Epidermal melanocyte (primary cell): ENCODE data around the gene CSRNP3.

Experiments used
- DNase-seq: peaks from one replicate; pipeline ENCODE4 v3.0.0; 2011; ENCODE audit warnings: low spot score; ENCODE audit not compliant: insufficient read length

The CSRNP3 gene

DNA sequence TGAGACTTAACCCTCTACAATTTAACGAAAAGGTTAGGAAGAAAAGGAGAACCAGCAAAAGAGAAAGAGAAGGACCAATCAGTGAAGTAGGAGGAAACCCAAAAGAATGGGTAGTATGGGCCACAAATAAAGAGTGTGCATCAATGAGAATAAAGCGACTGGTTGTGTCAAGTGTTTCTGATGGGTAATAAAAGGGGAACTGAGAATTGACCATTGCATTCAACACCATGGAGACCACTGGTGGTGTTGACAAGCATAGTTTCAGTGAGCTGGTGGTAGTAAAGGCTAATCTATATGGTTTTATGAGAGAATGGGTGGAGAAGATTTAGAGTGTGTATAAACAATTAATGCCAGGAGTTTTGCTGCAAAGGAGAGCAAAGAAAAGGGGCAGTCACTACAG is 75.4 kb downstream of the CSRNP3 start:
- no peak for DNase-seq

DNA sequence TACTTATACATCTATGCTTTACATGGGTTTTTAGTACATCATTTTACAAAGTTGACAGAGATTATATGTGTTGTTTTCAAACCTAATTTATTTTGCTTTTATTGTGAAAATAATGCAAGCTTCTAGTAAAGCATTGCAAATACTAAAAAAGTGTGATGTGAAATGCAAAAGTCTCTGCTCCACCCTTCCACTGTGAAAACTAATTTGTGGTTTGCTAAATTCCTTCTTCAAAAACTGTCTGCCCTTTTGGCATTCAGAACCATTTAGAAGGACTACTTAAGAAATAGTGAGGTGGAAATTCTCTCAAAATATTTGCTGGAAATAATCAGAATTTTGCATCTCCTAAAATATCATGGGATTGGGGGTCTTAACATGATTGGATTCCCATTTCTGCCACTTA is 78.4 kb downstream of the CSRNP3 start:
- DNase-seq = no peak

DNA sequence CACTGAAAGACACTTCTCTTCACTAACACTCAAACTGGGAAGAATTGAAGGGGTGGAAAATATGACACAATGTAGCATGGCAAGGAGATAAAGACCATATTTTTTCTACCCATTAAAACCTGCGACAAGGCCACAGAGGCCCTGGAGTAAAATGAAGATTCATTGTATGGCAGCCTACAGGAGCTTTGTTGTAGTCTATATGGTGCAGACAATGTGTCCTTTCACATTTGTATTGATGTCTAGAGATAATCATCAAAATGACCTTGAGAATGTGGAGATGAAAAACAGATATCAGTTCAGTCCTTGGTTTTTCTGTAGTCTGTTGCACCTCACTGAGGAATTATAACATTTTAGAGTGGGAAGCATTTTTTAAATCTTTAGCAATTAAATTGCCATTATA is 80.1 kb downstream of the CSRNP3 start:
- no peak for DNase-seq

DNA sequence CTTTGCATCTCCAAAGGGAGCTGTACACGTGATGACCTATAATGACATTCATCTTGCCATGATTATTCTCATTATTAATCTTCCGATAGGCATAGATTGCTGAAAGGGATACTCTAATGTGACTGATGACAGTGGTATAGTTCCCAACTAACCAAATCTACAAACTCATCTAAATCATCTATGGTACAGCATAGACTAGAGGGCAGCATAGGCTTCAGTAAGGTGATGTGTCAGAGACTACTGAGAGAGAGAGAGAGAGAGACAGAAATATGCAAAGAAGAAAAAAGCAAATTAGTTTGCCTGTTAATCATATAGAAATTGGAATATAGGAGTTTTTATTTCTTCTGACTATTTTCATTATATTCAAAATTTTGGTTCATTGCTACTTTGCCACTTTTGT is 89.3 kb downstream of the CSRNP3 start:
- no peak for DNase-seq

DNA sequence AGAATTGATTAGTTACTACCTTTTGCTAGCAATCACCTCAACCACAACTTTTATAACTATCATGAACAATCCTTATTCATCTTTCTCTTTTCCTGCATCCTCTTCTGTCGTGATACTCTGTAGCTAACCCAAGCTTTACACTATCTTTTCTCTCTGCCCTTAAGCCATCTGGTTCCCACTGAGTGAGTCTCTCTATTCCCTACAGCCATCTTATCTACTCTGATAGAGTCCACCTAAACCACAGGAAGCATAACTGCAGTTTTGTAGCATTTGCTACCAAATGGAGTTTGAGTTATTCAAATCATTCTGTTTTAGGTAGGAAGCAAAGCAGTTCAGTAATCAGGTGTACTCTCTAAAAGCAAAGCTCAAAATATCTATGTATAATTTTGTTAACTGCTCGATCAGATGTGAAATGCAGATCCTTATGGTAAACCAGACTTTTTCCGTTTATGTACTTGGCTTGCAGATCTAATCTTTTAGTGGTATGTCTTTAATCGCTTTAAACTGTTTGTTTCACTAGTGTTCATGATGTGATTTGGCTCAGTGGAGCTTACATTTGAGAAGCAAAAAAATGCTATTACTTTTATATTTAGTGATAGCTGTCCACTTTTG is 91.0 kb downstream of the CSRNP3 start:
- no peak for DNase-seq

DNA sequence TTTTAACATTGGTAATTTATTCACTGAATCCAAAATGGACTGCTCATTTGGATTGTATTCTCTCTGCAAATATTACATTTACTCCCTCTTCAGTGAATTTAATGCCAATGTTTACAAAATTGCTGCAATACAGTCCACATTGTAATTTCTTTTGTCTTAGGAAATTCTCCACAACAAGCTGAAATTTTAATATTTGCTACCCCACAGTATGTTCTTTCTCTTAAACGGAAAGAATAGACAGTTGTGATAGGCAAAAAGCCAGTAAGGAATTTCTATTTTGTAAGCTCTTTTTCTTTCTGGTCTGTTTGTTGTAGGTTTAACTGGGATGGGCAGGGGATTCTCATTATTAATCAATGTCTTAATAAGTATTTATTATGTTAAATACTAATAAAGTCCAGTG is 92.0 kb downstream of the CSRNP3 start:
- DNase-seq = no peak

DNA sequence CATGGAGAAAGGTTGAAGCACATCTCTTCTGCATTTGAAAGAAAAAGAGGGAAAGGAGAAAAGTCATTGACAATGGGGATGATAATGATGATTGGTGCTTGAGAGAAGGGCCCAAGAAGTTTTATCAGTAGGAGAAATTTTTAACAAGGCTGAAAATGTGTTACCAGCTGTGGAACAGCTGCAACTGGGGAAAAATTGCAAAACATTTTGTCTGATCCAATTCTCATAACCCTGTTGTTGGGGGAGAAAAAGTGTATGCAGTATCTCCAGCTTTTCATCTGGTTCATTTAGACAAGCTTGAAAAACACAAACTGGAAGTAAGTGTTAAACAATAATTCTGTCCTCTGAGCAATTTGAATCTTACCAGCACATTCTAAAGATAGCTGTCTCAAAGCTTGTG is 92.7 kb downstream of the CSRNP3 start:
- DNase-seq = no peak

DNA sequence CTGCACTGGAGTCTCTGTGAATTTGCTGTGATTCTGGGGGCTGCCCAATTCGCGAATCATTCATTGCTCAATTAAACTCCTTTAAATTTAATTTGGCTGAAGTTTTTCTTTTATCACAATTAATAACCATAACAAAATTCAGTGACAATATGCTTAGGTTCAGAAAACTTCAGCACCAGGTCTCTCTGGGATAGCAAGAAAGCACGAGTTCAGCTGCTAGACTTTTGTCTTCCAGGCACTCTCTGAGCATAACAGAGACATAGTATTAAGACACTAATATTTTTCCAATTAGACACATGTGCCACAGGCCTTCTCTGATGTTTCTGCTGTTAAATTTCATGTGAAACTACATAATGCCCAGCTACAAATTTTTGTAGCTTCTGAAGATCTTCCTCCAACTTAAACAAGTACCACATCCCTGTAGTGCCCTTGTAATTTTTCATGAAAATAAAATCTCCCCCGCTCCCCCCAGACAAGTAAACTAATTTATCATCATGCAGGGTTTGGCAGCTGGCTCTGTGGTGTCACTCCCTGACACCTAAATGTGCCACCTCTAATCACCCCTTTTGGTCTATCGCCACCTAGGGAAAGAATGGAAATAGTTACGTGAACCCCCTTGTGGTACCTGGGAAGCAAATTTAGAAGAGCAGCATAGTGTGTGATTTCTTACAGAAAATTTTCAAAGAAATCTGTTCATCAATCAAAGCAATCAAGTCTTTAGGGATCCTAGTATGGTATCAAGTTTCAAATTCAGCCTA is 94.1 kb downstream of the CSRNP3 start:
- DNase-seq = no peak

DNA sequence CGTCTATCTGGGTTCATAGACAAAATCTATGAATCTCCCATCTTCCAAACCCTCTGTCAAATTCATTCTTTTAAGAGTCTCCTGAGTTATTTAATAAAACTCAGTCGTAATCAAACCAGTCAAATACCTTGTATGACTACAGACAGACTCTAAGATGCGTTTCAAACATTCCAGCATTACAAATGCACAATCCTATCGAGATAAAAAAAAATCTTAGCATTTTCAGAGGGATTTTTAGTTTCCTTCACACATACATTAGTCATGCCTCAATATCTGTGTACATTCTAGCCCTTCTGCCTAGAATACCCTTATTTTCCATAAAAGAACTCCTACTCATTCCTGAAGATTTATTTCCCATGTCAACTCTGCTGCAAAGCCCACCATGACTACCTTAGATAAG is 96.5 kb downstream of the CSRNP3 start:
- no peak for DNase-seq

DNA sequence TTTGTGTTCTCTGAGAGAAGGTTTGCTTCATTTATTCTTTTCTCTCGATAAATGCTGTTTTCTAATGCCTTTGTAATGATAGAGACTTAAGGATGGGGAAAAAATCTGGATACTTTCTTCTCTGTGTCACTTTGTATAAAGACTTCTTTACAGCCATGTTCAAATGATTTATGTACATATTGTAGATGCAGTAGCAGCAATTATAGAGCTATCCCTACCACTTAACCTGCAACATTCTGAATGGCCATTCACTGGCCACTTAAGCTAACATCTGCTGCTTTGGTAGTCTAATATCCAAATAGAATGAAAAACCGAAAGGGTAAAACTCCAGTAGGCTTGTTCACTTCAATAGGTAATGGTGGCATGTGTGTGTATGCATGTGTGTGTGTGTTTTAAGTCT is 97.8 kb downstream of the CSRNP3 start:
- no peak for DNase-seq

DNA sequence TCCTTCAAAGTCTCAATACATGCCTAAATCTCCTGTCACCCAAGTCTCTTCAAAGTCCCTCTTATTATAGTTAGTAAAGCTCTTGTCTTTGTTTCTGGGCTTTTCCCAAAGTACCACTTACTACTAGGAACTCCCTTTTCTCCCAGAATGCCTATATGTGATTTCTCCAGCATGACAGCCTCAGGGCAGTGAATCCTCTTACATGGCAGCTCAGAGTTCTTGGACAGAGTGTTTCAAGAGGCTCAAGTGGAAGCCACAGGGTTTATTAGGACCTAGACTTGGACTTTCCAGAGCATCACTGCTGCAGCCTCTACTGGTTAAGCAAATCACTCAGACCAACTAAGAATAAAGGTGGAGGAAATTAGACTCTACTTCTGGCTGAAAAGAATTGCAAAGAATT is 98.9 kb downstream of the CSRNP3 start:
- no peak for DNase-seq

DNA sequence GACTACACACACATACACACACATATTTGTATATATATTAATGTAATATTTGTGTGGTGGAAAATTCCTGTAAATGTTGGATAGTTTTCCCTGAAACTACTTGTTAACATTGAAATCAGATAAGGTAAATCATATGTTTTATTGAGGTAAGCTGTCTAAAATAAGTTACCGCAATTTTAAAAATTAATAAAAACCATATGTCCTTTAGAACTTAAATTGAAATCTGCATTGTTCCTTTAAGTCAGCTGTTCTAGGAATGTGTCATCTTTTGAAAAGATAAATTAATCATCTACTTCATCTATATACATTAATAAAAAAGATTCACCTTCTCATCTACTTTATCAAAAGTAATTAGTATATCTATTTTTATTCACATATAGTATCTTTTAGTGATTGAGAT is 102.0 kb downstream of the CSRNP3 start:
- DNase-seq = no peak

DNA sequence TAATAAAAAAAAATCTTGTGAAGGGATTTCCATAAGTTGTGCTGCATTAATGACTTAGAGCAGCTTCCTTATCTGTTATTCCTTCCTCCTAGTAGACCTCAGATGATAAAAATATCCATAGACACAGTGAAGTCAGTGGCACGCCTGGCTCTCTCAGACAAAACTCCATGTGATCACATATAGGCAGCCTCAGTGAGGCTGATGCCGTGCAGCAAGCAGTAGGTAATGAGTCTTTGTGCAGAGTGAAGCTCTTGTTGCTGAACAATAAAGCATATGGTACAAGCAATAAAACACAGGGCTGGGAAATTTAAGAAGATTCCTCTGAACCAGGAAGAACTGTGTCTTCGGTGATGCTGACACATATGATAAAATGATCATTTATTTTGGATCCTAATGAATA is 102.7 kb downstream of the CSRNP3 start:
- no peak for DNase-seq

DNA sequence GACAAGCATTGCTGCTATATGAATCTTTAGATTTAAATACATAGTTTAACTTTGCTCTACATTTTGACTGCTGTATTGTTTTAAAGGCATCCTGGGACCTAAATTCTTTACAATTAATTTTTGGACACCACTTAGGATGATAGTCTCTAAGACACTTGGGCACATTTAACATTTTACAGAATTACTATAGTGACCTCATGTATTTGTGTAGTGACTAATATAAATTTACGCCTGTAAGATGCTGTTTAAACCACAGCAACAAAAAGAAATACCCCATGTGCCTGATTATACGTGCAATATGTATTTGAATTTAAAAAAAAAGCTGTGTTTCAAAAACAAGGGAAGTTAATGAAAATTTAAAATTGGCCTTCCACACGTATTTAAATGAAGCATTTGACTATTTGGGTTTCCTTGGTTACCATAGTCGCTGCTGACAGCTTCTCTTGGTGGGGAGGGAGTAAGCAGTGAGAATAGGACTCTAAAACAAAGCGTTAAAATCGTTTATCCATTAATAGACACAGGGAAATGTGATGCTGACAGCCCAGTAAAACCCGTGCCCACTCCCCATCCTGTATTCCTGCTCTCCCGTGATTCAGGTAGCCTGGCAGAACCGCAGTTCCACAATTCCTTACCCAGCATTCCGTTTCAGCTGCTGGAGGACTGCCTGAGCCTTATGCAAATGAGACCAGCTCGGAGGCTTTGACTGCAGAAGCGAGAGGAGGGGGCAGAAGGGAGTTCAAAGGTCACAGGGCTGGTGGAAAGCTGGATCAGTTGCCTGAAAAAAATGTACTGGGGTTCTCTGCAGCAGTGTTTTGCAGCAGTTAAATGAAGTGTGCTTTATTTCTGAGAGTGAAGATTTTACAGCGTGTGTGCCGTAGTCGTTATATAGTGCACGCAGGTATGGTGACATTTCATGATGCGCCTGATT is 104.3 kb downstream of the CSRNP3 start:
- DNase-seq = no peak

DNA sequence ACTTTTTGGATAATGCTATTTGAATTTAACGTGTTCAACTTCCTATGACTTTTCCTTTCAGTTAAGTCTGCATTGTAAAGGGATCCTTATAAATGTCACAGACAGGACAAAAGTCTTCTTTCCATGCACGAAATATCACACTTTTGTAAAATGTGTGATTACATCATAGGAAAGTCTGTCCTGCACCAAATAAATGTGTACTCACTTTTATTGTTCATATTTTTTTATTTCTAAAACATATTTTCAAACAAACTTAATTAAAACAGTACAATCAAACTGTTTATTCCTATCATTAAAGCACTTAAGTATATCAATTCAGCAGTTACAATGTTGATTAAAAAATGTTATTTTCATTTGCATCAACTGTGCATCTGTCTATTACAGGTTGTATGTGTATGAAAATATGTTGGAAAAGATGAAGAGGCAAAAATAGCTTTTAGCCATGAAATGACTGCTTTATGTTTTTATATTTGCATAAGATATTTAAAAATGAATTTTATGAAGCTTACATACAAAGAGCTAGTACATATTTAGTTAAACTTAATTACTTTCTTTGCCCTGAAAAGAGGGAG is 105.6 kb downstream of the CSRNP3 start:
- DNase-seq = no peak

DNA sequence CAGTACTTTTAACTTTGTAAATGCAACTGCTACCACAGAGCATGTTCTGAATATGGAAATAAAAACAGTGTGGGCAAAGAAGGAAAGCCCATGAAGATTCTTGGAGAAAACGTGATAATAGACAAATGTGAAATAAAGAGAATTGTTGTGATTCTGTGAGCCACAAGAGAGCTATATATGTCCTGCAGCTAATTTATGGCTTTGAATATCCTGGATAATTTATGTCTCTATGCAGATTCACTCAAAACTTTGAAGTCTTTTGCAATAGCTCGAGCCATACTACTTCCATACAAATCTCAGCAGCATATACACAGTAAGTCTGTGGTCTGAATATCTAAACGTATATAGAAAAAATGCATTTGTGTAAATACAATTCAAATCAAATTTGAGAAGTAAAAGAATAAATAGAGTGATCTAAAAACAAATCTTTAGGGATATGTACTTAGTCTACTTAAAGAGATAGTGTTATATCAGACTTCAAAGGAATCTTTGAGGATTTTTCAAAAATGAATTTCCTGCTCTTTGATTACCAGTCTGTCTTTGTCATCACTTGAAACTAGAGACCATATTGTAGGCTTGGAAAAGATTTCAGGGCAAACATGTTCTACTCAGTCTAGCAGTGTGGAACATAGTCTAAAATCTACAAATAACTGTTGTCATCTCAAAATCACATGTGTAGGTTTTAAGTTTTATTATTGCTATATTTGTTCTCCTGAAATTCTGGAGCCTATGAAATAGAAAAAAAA is 107.1 kb downstream of the CSRNP3 start:
- no peak for DNase-seq

DNA sequence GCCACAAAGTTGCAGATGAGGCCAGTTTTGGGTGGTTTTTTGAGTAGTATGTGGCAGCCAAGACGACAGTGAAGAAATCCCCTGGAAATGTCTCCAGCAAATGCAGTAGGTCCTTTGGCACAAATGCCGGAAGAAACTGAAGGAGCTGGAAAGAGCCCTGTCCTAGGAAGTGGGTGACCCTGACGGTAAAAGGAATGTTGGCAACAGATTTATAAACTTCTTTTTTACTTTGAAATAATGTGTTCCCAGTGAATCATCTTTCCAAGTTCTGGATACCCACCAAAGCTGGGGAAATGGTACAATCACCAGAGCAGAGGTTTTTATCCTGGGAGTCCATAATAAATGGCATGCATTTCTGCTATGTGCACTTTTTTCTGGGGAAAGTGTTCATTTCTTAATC is 112.9 kb downstream of the CSRNP3 start:
- no peak for DNase-seq

DNA sequence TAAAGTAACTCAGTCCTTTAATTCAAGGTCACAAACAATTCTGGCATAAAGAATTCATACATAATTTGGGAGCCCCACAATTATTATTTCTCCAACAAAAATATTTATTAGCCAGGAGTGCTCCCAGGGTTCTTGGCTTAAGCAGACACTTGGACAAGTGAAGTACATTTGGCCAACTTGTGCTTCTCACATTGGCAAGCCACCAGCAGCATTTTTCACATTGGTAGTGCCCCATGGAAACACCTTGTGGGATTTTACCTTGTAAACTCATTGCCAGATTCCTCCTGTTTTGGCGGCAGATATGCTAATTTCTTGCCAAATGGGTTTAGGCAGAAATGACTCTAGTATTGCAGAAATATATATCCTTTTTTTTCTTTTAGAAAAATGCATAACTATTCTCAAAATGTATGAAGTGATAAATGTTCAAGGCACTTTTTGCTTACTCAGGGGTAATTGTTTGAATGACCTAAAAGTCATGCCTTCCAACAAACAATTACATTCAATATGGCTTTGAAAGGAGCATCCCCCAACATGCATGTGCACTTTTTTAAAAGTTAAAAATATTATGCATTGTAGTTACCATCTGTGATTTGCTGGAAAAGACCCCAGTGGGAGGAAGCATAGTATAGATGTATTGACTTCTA is 113.5 kb downstream of the CSRNP3 start:
- no peak for DNase-seq

DNA sequence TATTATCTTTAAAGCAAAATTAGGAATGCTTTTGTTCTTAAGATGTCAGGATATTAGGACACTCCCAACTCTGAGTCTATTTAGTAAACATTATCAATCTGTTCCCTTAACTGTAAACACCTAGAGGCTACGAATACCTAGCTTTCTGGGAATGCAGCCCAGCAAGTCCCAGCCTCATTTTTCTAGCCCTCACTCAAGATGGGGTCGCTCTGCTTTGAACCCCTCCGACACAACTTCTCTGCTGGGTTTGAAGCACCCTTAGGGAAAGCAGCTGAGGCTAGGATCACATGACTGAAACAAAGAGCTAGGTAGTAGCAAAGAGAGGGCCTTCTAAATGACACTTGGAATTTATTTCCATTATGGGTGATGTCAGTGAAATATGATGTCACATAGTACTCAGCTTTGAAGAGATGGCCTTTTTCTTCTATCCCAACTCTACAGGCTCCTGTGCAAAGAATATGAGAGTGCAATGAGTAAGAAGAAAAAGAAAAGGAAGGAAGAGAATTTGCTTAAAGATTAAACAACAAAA is 114.7 kb downstream of the CSRNP3 start:
- DNase-seq = no peak

DNA sequence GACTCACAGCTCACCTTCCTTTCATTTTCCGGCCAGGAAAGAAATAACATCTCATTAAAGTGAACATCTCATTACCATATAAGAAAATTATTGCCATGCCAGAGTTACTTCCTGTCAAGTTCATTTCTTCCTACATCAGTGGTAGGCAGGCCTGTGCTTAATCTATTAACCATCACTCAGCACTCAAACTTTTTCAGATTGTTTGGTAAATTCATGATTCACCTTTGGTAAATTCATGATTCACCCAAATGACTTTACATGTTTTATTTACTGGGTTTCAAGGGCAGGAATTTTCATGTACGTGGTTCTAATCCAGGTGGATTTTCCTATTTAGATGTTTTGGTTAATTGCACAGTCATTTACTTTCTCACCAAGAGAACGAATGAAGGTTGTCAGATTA is 116.5 kb downstream of the CSRNP3 start:
- no peak for DNase-seq
